ENCODE results near the gene TOPORS. TPM values are rescaled to one million over a fixed set of nuclear protein-coding genes. Genes with fewer than 3 reads are reported as not detected.
"Not testable (repeated sequence)": the region's sequence is repeated elsewhere in the genome, so short reads cannot be mapped to it uniquely, and the experiment has no call there.

TOPORS gene
- 13.9 TPM for total RNA-seq (ENCODE audit: unreplicated experiment)
- long read RNA-seq, full-length matches to known transcripts: 5 of 15 reads
- long read RNA-seq, partial matches to known transcripts: 8 of 15 reads
- long read RNA-seq, other reads (novel, unspliced or antisense): 2 of 15 reads

GRCh38 chr9:32552172-32552872, at the start of gene TOPORS, which contains the start of gene SMIM27:
TSS of gene TOPORS (minus strand) at chr9:32552586. CDS start at chr9:32552436, 150 bp downstream.
TSS of gene SMIM27 (plus strand) at chr9:32552327. CDS start at chr9:32552435, 108 bp downstream.
- peak; percentile 89 for DNase-seq

GRCh38 chr9:32599021-32599420, 46.6 kb upstream of the TOPORS start:
- H3K4me1 Mint-ChIP-seq (ENCODE audit: low read depth, unreplicated experiment); DNase-seq; H3K27ac Mint-ChIP-seq (ENCODE audit: unreplicated experiment); H3K4me3 Mint-ChIP-seq (ENCODE audit: unreplicated experiment); H3K9me3 Mint-ChIP-seq (ENCODE audit: unreplicated experiment); H3K36me3 Mint-ChIP-seq (ENCODE audit: unreplicated experiment); H3K27me3 Mint-ChIP-seq (ENCODE audit: unreplicated experiment): not testable (repeated sequence)

More at GRCh38 chr9:32552172-32552872, at the start of gene TOPORS, which contains the start of gene SMIM27:
- H3K9me3 Mint-ChIP-seq (ENCODE audit: unreplicated experiment): peaks cover 8% of the 10 kb centered on the region
- peaks cover 6% of the 10 kb centered on the region for H3K27me3 Mint-ChIP-seq (ENCODE audit: unreplicated experiment)
- H3K4me1 Mint-ChIP-seq (ENCODE audit: low read depth, unreplicated experiment): peaks cover 10% of the 10 kb centered on the region
- peak within 1 kb of the TSS; percentile 97 for H3K27ac Mint-ChIP-seq (ENCODE audit: unreplicated experiment)
- no peak for TF ChIP-seq CTCF (IDR thresholded peaks at IDR 0.05; ENCODE audit: partially characterized antibody, unreplicated experiment)
- no peaks in the 10 kb centered on the region for H3K36me3 Mint-ChIP-seq (ENCODE audit: unreplicated experiment)
- H3K4me3 Mint-ChIP-seq (ENCODE audit: unreplicated experiment): peak within 1 kb of the TSS; percentile 99

GRCh38 chr9:32596936-32597335, 44.5 kb upstream of the TOPORS start:
- TF ChIP-seq CTCF (IDR thresholded peaks at IDR 0.05; ENCODE audit: partially characterized antibody, unreplicated experiment): no peak
- H3K36me3 Mint-ChIP-seq (ENCODE audit: unreplicated experiment): peaks cover 5% of the 10 kb centered on the region
- no peak overlapping the region for H3K4me3 Mint-ChIP-seq (ENCODE audit: unreplicated experiment)

GRCh38 chr9:32596096-32596865, 43.9 kb upstream of the TOPORS start:
- DNase-seq: no peak
- H3K27ac Mint-ChIP-seq (ENCODE audit: unreplicated experiment): no peak overlapping the region
- TF ChIP-seq CTCF (IDR thresholded peaks at IDR 0.05; ENCODE audit: partially characterized antibody, unreplicated experiment): no peak

More at GRCh38 chr9:32596936-32597335, 44.5 kb upstream of the TOPORS start:
- Mint-ChIP-seq H3K27ac (ENCODE audit: unreplicated experiment) (no peak overlapping the region), H3K27me3 (ENCODE audit: unreplicated experiment) (peaks cover under 1% of the 10 kb centered on the region), H3K9me3 (ENCODE audit: unreplicated experiment) (peaks cover 1% of the 10 kb centered on the region), H3K4me1 (ENCODE audit: low read depth, unreplicated experiment) (peaks cover 7% of the 10 kb centered on the region)
- no peak for DNase-seq

GRCh38 chr9:32590898-32591297, 38.5 kb upstream of the TOPORS start:
- Mint-ChIP-seq H3K36me3 (ENCODE audit: unreplicated experiment) (no peaks in the 10 kb centered on the region), H3K4me3 (ENCODE audit: unreplicated experiment) (no peak overlapping the region), H3K4me1 (ENCODE audit: low read depth, unreplicated experiment) (no peaks in the 10 kb centered on the region), H3K27me3 (ENCODE audit: unreplicated experiment) (peaks cover 1% of the 10 kb centered on the region), H3K27ac (ENCODE audit: unreplicated experiment) (no peak overlapping the region), H3K9me3 (ENCODE audit: unreplicated experiment) (peaks cover 3% of the 10 kb centered on the region)
- TF ChIP-seq CTCF (IDR thresholded peaks at IDR 0.05; ENCODE audit: partially characterized antibody, unreplicated experiment): no peak
- DNase-seq: no peak

More at GRCh38 chr9:32596096-32596865, 43.9 kb upstream of the TOPORS start:
- H3K36me3 Mint-ChIP-seq (ENCODE audit: unreplicated experiment): peaks cover 5% of the 10 kb centered on the region
- H3K4me1 Mint-ChIP-seq (ENCODE audit: low read depth, unreplicated experiment): peaks cover 7% of the 10 kb centered on the region
- H3K9me3 Mint-ChIP-seq (ENCODE audit: unreplicated experiment): peaks cover 1% of the 10 kb centered on the region
- H3K27me3 Mint-ChIP-seq (ENCODE audit: unreplicated experiment): peaks cover 1% of the 10 kb centered on the region
- no peak overlapping the region for H3K4me3 Mint-ChIP-seq (ENCODE audit: unreplicated experiment)
